ENCODE measurements around the gene IRF7.

Gene IRF7

DNA sequence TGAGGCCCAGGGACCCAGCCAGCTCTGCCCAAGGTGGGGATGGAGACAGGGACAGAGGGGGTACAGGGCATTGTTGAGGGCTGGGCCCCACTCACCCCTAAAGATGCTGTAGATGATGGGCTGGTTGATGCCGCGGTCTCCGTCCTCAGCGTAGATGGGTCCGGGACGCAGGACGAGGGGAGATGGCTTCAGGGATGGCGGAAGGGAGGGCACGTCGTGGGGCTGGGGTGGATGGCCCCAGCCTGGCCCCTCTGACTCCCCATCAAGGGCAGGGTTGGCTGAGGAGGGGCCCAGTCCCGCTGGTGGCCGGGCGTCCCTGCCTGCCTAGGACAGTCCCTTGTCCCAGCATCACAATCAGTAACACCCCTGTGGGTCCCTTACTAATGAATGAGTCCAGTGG is 4.5 kb upstream of the IRF7 start:
- DNase-seq = no peak

DNA sequence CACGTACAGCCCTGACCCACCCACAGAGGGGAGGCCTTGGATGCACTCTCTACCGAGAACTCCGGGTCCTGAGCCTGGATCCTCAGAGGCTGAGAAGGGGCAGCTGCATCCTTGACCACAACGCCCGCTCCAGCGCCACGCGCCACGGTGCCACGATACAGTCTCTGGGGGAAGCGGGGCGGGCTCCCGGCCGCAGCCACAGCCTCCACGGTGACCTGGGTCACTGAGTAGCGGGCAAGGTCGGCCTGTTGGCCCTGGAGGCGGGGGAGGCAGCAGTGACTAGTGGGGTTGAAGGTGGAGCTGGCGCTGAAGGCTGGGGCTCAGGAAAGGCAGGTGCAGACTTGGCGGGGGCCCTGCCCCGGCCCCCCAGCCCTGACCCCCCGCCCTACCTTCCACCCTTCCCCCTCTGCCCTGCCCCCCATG is 3.9 kb upstream of the IRF7 start:
- no peak for DNase-seq

DNA sequence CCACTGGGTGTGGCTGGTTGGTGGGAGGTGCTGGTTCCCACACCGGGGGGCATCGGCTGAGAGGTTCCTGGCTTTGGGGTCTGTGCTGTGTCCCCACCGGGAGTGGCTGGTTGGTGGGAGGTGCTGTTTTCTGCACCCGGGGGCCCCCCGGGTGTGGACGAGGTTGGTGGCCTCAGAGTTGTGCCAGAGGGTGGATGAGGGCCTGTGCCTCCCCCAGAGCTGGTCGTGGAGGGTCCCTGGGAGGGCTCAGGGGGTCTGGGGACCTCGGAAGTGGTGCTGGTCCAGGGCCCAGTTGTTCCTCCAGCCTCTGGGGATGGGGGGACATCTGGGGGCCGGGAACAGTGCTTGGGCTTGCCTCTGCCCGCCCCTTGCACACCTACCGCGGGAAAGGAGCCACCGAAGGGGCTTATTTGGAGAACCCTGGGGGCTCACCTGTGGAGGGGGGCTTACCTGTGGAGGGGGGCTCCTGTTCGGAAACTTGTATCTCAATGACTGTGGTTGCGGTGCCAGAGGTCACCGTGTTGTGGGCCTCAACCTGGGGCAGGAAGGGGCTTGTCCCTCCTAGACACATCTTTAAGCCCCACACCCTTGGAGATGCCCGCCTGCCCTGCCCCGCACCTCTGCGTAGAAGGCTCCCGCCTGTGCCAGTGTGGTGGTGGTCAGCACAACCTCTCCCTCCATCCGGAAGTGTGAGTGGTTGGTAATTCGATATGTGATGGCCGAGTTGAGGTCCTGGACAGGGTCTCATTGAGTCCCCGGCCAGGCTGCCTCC is 3.3 kb upstream of the IRF7 start:
- DNase-seq = no peak

DNA sequence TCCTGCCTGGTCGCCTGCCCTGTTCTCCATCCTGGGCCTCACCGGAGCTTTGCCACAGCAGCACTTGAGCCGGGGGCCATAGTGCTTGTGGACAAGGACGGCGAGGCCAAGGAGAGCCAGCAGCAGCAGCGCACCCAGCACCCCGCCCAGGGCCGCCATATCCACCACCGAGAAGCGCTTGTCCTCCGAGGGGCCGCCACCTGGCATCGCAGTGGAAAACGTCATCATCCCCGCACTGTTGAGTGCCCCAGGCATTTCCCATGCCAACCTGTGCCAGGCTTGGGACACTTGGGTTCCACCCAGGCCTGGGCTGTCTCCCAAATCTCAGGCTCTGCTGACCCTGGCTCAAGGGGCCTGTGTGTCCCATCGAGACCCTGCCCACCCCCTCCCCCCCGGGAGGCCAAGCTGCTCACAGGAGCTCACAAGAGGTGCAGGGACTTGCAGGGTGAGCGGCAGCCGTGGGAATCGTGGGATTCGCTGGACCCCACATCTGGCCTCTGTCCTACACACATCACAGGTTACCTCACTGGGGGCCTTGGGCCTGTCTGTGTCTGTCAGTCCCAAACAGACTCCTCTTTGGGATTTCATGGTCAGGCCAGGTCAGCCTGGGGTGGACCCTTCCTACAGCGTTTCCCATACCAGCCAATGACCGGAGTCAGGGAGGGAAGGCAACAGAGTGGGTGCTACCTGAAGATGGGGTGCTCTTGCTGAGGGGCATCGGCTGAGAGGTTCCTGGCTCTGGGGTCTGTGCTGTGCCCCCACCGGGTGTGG is 2.3 kb upstream of the IRF7 start:
- no peak for DNase-seq

DNA sequence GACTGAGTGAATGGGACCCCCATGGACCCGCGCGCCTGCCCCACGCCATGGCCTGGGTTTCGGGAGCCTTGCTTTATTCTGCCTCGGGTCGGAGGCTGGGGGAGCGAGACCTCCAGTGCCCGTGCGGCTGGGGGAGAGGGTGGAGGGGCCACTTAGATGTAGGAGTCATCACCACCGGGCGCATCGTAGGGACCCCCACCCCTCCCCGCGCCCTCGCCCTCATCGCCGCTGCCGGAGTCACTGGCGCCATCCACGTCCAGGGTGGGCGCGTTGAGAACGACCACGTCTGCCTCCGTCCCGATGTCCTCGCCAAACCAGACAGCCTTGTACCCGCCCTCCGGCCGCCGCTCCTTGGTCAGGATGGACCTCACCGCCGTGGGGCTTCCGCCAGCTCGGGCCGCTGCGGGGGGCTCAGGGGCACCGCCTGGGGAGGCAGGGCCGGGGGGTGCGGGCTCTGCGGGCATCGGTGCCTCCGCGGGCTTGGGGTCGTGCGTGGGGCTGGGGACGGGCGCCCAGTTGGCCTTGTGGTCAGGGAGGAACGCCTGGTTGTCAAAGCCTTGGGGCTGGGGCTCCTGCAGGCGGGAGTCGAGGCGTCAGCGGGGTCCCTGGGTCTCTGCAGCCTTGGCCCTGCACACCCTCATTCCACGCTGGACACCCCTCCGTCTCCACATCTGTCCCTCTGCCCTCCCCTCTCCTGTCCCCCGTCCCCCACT is 1.6 kb upstream of the IRF7 start:
- DNase-seq = no peak

DNA sequence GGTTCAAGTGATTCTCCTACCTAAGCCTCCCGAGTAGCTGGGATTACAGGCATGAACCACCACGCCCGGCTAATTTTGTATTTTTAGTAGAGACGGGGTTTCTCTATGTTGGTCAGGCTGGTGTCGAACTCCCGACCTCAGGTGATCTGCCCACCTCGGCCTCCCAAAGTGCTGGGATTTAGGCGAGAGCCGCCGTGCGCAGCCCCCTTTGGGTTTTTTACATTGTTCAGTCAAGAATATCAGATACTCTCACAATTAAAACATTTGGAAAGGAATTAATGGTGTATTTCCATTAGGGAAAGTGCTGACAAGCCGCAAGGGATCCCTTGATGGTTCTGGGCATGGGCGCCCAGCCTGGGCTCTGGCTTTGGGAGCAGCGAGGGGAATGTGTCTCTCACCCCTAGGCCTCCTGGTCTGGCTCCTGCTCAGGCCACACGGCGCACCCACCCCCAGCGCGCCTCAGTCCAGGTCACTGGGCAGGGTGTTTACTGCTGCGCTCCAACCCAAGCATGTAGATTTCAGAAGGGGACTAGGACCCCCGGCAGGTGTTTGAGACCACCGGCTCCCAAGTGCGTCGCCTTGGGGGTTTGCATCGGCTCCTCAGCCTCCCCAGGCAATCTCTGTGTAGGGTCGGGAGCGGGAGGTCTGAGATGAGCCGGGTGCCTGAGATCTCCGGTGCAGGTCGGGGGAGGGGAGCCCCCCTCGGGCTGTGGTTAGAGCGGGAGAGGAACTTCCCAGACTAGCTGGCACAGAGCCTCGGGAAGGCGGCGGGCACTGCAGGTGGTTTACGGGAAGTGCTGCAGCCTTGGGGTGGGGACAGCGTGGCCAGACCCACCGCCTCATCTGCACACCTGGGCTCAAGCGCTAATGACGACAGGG is 809 bp upstream of the IRF7 start:
- no peak for DNase-seq

DNA sequence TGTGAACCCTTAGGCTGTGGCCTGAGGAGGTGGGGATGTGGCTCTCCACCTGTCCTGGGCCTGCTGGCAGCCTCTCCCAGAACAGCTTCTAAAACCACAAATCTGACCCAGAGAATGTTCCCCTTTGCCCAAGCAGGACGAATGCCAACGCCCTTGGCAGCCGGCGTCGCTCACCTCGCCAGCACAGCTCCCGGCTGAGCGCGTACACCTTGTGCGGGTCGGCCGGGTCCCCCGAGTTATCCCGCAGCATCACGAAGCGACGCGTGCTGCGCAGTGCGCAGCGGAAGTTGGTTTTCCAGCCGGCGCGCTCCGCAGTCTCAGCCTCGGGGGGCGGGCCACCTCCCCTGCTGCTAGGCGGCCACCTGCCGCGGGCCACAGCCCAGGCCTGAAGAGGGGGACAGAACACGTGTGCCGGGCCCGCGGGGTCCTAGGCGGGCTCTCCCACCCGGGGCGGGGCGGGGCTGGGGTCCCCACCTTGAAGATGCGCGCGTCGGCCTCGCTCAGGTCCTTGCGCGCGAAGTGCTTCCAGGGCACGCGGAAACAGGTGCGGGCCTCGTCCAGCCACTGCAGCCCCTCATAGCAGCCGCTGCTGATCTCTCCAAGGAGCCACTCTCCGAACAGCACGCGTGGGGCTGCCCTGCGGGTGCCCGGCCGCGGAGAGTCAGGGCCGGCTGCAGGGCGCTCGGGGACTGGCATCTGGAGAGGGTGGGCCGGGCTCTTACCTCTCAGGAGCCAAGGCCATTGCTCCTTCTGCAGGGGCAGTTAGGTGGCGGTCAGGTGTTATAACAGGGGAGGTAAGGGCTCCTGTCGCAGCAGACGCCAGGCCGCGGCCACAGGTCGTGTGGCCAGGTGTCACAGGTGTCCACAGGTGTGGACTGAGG is 887 bp downstream of the IRF7 start:
- no peak for DNase-seq

DNA sequence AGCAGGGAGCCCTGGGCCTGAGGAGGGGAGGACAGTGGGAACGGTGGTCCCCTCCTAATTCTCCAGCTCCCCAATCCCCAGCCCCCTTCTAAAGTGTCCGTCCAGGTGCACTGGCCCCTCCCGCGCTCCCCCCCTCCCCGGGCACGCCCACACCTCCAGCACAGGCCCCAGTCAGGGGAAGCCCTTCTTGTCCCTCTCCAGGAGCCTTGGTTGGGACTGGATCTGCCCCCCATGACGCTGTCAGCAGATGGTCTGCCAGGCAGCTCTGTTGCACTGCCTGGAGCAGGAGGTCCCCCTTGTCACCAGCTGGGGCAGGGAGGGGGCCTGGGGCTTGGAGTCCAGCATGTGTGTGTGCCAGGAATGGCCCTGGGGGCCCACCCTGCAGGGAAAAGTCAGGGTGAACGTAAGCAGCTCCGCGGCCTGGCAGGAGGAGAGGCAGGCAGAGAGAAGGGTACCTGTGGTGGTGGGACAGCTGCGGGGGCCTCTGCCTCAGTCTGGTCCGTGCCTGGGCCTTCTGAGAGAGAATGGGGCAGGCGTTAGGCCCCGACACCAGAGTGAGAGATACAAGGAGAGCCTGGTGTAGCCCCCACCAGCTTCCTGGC is 1.6 kb downstream of the IRF7 start:
- DNase-seq = no peak

DNA sequence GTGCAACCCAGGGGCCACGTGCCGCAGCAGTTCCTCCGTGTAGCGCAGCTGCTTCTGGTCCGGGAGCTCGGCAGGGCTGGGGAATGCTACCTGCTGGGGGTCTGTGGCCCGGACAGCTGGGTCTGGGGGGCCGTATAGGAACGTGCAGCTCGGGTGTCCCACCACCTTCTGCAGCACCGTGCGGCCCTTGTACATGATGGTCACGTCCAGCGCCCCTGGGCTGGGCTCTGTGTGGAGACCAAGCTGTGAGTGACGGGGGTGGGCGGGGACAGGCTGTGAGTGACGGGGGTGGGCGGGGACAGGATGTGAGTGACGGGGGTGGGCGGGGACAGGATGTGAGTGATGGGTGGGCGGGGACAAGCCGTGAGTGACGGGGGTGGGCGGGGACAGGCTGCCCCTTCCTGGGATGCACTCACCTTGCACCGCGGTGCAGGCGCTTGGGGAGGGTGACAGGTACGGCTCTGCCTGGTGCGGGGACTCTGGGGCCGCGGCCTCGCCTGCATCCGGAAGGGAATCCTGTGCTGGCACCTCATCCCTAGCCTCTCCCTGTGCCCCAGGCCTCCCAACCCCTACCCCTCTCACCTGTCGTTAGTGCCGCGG is 2.3 kb downstream of the IRF7 start:
- DNase-seq = no peak

DNA sequence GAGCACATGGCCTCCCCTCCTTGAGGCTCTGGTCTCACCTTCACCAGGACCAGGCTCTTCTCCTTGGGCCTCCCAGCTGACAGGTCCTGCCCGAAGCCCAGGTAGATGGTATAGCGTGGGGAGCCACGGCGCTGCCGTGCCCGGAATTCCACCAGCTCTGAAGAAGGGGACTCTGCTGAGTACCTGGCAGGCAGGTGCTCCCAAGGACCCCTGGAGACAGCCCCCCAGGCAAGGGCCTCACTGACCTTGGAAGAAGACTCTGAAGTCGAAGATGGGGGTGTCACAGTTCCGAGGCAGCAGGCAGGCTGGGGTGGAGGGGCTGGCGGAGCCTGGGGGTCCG is 2.8 kb downstream of the IRF7 start:
- DNase-seq = no peak

DNA sequence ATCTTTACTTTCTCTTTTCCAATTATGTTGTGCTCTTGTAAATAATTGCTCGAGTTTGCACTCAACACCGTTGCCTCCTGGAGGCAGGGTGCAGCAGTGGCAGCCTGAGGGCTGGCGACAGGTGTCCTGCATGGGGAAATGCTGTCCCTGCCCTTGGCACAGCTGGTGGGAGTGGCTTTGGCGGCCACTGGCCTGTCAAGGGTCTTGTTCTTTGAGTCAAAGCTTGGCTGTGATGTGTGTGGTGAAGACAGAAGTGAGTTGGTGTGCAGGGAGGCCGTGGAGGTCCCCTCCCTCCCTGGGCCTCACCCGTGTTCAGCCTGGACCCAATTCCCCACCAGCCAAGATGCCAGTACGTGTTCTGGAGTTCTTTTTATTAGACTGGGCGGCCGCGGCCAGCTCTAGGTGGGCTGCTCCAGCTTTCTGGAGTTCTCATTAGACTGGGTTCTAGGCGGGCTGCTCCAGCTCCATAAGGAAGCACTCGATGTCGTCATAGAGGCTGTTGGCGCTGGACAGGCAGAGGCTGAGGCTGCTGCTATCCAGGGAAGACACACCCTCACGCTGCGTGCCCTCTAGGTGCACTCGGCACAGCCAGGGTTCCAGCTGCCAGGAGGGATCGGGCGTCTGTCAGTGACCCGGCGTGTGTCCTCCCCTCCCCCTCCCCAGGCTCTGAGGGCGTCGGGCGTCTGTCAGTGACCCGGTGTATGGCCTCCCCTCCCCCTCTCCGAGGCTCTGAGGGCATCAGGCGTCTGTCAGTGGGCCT is 3.4 kb downstream of the IRF7 start:
- DNase-seq = no peak

DNA sequence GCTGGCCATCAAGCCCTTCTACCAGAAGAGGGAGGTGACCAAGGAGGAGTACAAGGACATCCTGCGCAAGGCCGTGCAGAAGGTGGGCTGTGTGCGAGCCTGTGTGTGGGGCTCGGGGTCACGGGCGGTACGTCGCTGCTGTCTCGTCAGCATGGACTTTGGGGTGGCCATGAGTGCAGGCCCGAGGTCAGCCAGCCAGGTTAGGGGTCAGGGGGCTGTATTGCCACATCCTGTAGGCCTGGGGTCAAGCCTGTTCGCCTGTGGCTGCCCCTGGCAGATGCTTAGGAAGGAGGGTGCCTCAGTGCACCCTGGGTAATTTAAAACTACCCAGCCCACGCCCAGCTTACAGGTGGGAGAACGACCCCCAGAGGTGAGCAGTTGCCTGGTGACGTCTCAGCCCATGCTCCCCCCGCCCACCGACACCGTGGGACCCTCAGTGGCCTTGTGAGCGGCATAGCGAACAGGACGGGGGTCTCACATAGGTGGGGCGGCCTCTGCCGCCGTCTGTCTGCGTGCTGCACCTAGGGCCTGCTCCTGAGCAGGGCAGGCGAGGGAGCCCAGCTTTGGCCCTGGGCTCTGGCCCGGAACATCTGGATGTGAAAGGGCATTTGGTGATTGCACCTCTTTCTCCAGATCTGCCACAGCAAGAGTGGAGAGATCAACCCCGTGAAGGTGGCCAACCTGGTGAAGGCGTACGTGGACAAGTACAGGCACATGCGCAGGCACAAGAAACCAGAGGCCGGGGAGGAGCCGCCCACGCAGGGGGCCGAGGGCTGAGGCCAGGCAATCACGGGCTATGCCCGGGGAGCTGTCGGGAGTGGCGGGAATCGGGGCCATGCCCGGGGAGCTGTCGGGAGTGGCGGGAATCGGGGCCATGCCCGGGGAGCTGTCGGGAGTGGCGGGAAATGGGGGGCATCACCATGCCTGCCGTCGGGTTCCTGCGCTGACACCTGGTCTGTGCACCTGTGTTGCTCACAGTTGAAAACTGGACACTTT is 4.5 kb downstream of the IRF7 start:
- DNase-seq = no peak

DNA sequence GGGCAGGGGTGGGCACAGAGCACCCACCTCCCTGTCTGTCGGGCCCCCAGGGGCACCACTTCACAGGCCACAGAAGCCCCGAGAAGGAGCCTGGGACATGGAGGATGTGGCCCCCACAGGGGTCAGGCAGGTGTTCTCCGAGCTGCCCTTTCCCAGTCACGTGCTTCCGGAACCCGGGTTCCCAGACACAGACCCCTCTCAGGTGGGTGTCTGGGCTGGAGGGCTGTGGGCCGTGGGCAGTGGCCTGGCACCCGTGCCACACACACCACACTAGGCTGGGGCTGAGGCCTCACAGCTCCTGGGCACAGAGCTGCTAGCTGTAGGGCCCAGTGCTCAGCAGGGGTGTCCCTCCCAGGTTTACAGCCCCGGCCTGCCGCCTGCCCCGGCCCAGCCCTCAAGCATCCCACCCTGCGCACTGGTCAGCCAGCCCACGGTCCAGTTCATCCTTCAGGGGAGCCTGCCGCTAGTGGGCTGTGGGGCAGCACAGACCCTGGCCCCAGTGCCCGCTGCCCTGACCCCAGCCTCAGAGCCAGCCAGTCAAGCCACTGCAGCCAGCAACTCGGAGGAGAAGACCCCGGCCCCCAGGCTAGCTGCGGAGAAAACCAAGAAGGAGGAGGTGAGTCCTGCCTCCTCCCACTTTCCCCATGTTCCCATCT is 5.5 kb downstream of the IRF7 start:
- DNase-seq = no peak

DNA sequence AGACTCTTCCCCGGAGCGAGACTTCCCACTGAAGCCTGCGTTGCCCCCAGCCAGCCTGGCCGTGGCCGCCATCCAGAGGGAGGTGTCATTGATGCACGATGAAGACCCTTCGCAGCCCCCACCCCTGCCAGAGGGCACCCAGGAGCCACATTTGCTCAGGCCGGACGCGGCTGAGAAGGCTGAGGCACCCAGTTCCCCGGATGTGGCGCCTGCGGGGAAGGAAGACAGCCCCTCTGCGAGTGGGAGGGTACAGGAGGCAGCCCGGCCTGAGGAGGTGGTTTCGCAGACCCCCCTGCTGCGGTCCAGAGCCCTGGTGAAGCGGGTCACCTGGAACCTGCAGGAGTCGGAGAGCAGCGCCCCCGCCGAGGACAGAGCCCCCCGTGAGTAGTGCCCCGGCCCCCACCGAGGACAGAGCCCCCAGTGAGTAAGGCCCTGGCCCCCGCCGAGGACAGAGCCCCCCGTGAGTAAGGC is 6.4 kb downstream of the IRF7 start:
- no peak for DNase-seq

DNA sequence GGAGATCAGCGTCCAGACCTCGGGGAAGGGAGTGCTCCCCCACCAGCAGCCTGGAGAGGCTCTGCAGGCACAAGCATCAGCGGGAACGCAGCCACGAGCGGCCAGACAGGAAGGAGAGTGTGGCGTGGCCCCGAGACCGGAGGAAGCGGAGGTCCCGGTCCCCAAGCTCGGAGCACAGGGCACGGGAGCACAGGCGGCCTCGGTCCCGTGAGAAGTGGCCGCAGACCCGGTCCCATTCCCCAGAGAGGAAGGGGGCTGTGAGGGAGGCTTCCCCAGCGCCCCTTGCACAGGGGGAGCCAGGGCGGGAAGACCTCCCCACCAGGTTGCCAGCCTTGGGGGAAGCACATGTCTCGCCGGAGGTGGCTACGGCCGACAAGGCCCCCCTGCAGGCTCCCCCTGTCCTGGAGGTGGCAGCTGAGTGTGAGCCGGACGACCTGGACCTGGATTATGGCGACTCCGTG is 6.9 kb downstream of the IRF7 start:
- DNase-seq = no peak

DNA sequence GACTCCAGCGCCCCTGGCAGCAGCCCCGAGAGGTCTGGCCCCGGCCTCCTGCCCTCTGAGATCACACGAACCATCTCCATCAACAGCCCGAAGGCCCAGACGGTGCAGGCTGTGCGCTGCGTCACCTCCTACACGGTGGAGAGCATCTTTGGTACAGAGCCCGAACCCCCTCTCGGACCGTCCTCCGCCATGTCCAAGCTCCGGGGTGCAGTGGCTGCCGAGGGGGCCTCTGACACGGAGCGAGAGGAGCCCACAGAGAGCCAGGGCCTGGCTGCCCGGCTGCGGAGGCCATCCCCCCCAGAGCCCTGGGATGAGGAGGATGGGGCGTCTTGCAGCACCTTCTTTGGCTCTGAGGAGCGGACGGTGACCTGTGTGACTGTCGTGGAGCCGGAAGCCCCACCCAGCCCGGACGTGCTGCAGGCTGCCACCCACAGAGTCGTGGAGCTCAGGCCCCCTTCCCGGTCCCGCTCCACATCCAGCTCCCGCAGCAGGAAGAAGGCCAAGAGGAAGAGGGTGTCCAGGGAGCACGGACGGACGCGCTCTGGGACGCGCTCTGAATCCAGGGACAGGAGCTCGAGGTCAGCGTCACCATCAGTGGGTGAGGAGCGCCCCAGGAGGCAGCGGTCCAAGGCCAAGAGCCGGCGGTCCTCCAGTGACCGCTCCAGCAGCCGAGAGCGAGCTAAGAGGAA is 7.6 kb downstream of the IRF7 start:
- DNase-seq = no peak

DNA sequence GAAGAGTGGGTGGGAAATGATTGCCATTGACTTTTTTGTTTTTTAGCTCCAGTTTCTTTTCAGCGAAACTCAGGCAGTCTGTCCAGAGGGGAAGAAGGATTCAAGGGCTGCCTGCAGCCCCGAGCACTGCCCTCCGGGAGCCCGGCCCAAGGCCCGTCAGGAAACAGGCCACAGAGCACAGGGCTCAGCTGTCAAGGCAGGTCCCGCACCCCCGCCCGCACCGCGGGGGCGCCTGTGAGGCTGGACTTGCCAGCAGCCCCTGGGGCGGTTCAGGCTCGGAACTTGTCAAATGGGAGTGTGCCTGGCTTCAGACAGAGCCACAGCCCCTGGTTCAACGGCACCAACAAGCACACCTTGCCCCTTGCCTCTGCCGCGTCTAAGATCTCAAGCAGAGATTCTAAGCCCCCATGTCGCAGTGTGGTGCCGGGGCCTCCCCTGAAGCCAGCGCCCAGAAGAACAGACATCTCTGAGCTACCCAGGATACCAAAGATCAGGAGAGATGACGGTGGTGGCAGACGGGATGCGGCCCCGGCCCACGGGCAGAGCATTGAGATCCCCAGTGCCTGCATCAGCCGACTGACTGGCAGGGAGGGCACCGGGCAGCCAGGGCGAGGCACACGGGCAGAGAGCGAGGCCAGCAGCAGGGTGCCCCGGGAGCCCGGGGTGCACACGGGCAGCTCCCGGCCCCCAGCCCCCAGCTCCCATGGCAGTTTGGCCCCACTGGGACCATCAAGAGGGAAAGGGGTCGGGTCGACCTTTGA is 8.6 kb downstream of the IRF7 start:
- DNase-seq = no peak

All from SHP77 treated with DMSO at 0.1 percent for 48 hours (cell line).